Fibroblast of lung (primary cell): ENCODE measurements around the gene HSPB6. TPM values are rescaled to one million over a fixed set of nuclear protein-coding genes. Genes with fewer than 3 reads are reported as not detected.

Experiments used
- DNase-seq, 2 donors: peaks; one replicate each; pipeline versions ENCODE4 v3.0.0 to v3.0.0-alpha.2; 2010; ENCODE audit warnings: low read depth in 2 of 2
- H2AFZ ChIP-seq: 2 replicates; pipeline ENCODE4 v1.5.1; 2012; ENCODE audit warnings: low read length, control low read depth, inconsistent platforms
- H3K27ac ChIP-seq: 2 replicates; pipeline ENCODE4 v1.5.1; 2011; ENCODE audit warnings: low read length, control low read depth; ENCODE audit not compliant: insufficient read depth
- H3K27me3 ChIP-seq: 2 replicates; pipeline ENCODE4 v1.5.1; 2011; ENCODE audit warnings: mild to moderate bottlenecking, low read length; ENCODE audit not compliant: control insufficient read depth, insufficient read depth
- H3K36me3 ChIP-seq: 2 replicates; pipeline ENCODE4 v1.5.1; 2011; ENCODE audit warnings: low read length; ENCODE audit not compliant: control insufficient read depth, insufficient read depth
- H3K4me1 ChIP-seq: 2 replicates; pipeline ENCODE4 v1.5.1; 2011; ENCODE audit warnings: low read length; ENCODE audit not compliant: control insufficient read depth, insufficient read depth; ENCODE audit errors: extremely low read depth
- H3K4me2 ChIP-seq: 2 replicates; pipeline ENCODE4 v1.5.1; 2011; ENCODE audit warnings: low read length, control low read depth; ENCODE audit not compliant: insufficient read depth; ENCODE audit errors: extremely low read depth
- H3K4me3 ChIP-seq, 4 experiments: fragments of 200-600 bp in 1 of 4; sonication (generic) in 1 of 4; replicated peaks in 1 of 4; 2 replicates each; pipeline ENCODE4 v1.5.1; 2011 to 2016; ENCODE audit warnings: low read length in 4 of 4, low read depth in 3 of 4, mild to moderate bottlenecking in 3 of 4, control low read depth in 2 of 4, inconsistent platforms in 1 of 4, mixed read lengths in 1 of 4; ENCODE audit not compliant: insufficient read depth in 1 of 4; ENCODE audit errors: control extremely low read depth in 1 of 4
- H3K79me2 ChIP-seq: 2 replicates; pipeline ENCODE4 v1.5.1; 2012; ENCODE audit warnings: mild to moderate bottlenecking, low read length, inconsistent platforms; ENCODE audit not compliant: control insufficient read depth, insufficient read depth
- H3K9ac ChIP-seq: 2 replicates; pipeline ENCODE4 v1.5.1; 2011; ENCODE audit warnings: mild to moderate bottlenecking, low read length, control low read depth; ENCODE audit not compliant: insufficient read depth
- H3K9me3 ChIP-seq: 2 replicates; pipeline ENCODE4 v1.5.1; 2012; ENCODE audit warnings: low read depth, low read length; ENCODE audit not compliant: control insufficient read depth, insufficient read depth
- H4K20me1 ChIP-seq: 2 replicates; pipeline ENCODE4 v1.5.1; 2011; ENCODE audit warnings: low read length; ENCODE audit not compliant: control insufficient read depth, insufficient read depth; ENCODE audit errors: extremely low read depth
- CTCF ChIP-seq, 2 donors: IDR thresholded peaks in 1 of 2; conservative IDR thresholded peaks in 1 of 2; 1 replicate in 1 of 2; 2 replicates in 1 of 2; pipeline ENCODE4 v1.5.1; 2011 to 2012; ENCODE audit warnings: low read length in 2 of 2, control low read depth in 1 of 2, inconsistent platforms in 1 of 2, low read depth in 1 of 2, mild to moderate bottlenecking in 1 of 2
- EZH2 ChIP-seq: IDR thresholded peaks from 2 replicates; pipeline ENCODE4 v1.5.1; 2012; ENCODE audit warnings: low read length, control low read depth, mild to moderate bottlenecking; ENCODE audit errors: missing control alignments
- polyA plus RNA-seq, 2 donors: library from polyadenylated mRNA; depleted of rRNA in 1 of 2; stranded (reverse) in 1 of 2; unstranded in 1 of 2; fragments of >200 nt; gene quantifications; 2 replicates each; pipeline ENCODE4 v1.2.1, GENCODE V29; 2011 to 2012; ENCODE audit warnings: missing spikeins in 1 of 2
- total RNA-seq: library from RNA; depleted of rRNA; stranded (reverse); fragments of >200 nt; gene quantifications from 2 replicates; pipeline ENCODE4 v1.2.1, GENCODE V29; 2014

Gene HSPB6
- total and polyA plus RNA-seq, 2 donors (not counting 1 experiment from before 2014, with no cell fraction given): 53.1 to 54.3 TPM

- Histone ChIP-seq H3K27me3 (no peaks in the 10 kb centered on the region), H3K4me1 (peaks cover 12% of the 10 kb centered on the region), H3K4me3 (peak overlapping the region; percentile 43 to 64 (median 60)), H3K9ac (peak overlapping the region; percentile 48), H3K36me3 (peaks cover 16% of the 10 kb centered on the region), H3K27ac (peak overlapping the region; percentile 59), H2AFZ (peak overlapping the region; percentile 50), H4K20me1 (no peaks in the 10 kb centered on the region), H3K79me2 (peaks cover 5% of the 10 kb centered on the region), H3K4me2 (peak overlapping the region; percentile 95), H3K9me3 (no peaks in the 10 kb centered on the region)
- DNase-seq: no peak
- no peak for TF ChIP-seq CTCF (conservative IDR thresholded peaks at IDR 0.05 in 1 of 2, IDR thresholded peaks at IDR 0.05 in 1 of 2; ENCODE audit: low read depth in 1 of 2, low read length in 2 of 2)
- no peak for TF ChIP-seq EZH2
Measured at GRCh38 chr19:35741203-35741515, 15.7 kb downstream of the HSPB6 start.

GRCh38 chr19:35740423-35741202 lies 16.2 kb downstream of the HSPB6 start:
- H3K27me3 ChIP-seq: no peaks in the 10 kb centered on the region
- no peaks in the 10 kb centered on the region for H3K79me2 ChIP-seq
- DNase-seq: peak; percentile 94 to 95
- peak overlapping the region; percentile 95 for H3K4me2 ChIP-seq
- peak overlapping the region; percentile 84 for H2AFZ ChIP-seq
- peak overlapping the region; percentile 56 to 64 (median 60) for H3K4me3 ChIP-seq
- no peak for TF ChIP-seq CTCF (conservative IDR thresholded peaks at IDR 0.05 in 1 of 2, IDR thresholded peaks at IDR 0.05 in 1 of 2; ENCODE audit: low read depth in 1 of 2, low read length in 2 of 2)
- peak overlapping the region; percentile 79 for H3K27ac ChIP-seq
- peaks cover 12% of the 10 kb centered on the region for H3K4me1 ChIP-seq
- peaks cover 16% of the 10 kb centered on the region for H3K36me3 ChIP-seq
- H3K9ac ChIP-seq: peak overlapping the region; percentile 55
- H3K9me3 ChIP-seq: no peaks in the 10 kb centered on the region
- H4K20me1 ChIP-seq: no peaks in the 10 kb centered on the region

GRCh38 chr19:35740108-35740422 lies 16.8 kb downstream of the HSPB6 start:
- Histone ChIP-seq H3K9me3 (no peaks in the 10 kb centered on the region), H3K36me3 (peaks cover 19% of the 10 kb centered on the region), H3K27ac (peak overlapping the region; percentile 79), H3K4me3 (peak overlapping the region; percentile 56 to 62 (median 58)), H4K20me1 (no peaks in the 10 kb centered on the region), H3K9ac (peak overlapping the region; percentile 55), H3K4me2 (peak overlapping the region; percentile 71), H2AFZ (peak overlapping the region; percentile 40), H3K27me3 (no peaks in the 10 kb centered on the region), H3K79me2 (no peaks in the 10 kb centered on the region), H3K4me1 (peaks cover 12% of the 10 kb centered on the region)
- TF ChIP-seq CTCF (conservative IDR thresholded peaks at IDR 0.05 in 1 of 2, IDR thresholded peaks at IDR 0.05 in 1 of 2; ENCODE audit: low read depth in 1 of 2, low read length in 2 of 2) (no peak), EZH2 (no peak)
- DNase-seq: no peak
